Measurements from ENCODE around the gene IL17RE. TPM values are rescaled to one million over a fixed set of nuclear protein-coding genes. Genes with fewer than 3 reads are reported as not detected.

IL17RE gene
- total RNA-seq, 4 donors from 2014 or later = 11.6 to 160 (median 109) TPM

GRCh38 chr3:9951598-9951961, 48.9 kb downstream of the IL17RE start:
- Histone ChIP-seq H3K36me3 (no peaks in the 10 kb centered on the region), H3K27me3 (no peaks in the 10 kb centered on the region), H3K27ac (no peak overlapping the region), H3K4me3 (peak overlapping the region; percentile 47 to 63 (median 52)), H3K9me3 (no peaks in the 10 kb centered on the region), H3K4me1 (peaks cover 0 to 20% (median 5%) of the 10 kb centered on the region in 4 donors)
- no peak for TF ChIP-seq CTCF (IDR thresholded peaks at IDR 0.05)
- no peak for TF ChIP-seq POLR2A (IDR thresholded peaks at IDR 0.05)
- no peak for DNase-seq

- peak within 1 kb of the TSS; percentile 47 to 63 (median 52) for H3K4me3 ChIP-seq
- no peaks in the 10 kb centered on the region for H3K9me3 ChIP-seq
- H3K27ac ChIP-seq = peak within 1 kb of the TSS in 1 of 4 donors; percentile 33
- H3K36me3 ChIP-seq = no peaks in the 10 kb centered on the region
- no peaks in the 10 kb centered on the region for H3K27me3 ChIP-seq
- TF ChIP-seq CTCF (IDR thresholded peaks at IDR 0.05) (no peak), POLR2A (IDR thresholded peaks at IDR 0.05) (no peak)
- DNase-seq = peak in 2 of 3 donors; percentile 35 to 60
- H3K4me1 ChIP-seq = peaks cover 0 to 20% (median 5%) of the 10 kb centered on the region in 4 donors
These were observed 49.5 kb downstream of the IL17RE start, which contains the start of gene PRRT3 for GRCh38 chr3:9951962-9952805. Gene PRRT3 (minus strand): TSS chr3:9952408. CDS start chr3:9950115, 2,293 bp downstream.

- Histone ChIP-seq H3K4me1 (peaks cover 0 to 12% (median 5%) of the 10 kb centered on the region in 4 donors), H3K27ac (no peak overlapping the region), H3K36me3 (no peaks in the 10 kb centered on the region), H3K27me3 (no peaks in the 10 kb centered on the region), H3K4me3 (no peak overlapping the region), H3K9me3 (no peaks in the 10 kb centered on the region)
- TF ChIP-seq POLR2A (IDR thresholded peaks at IDR 0.05) = no peak
- no peak for TF ChIP-seq CTCF (IDR thresholded peaks at IDR 0.05)
- DNase-seq = no peak
These were observed 52.4 kb downstream of the IL17RE start for GRCh38 chr3:9955067-9955502.

GRCh38 chr3:9955611-9956352, 53.1 kb downstream of the IL17RE start:
- peaks cover 0 to 12% (median 5%) of the 10 kb centered on the region in 4 donors for H3K4me1 ChIP-seq
- no peak for DNase-seq
- no peaks in the 10 kb centered on the region for H3K9me3 ChIP-seq
- H3K4me3 ChIP-seq = no peak overlapping the region
- TF ChIP-seq CTCF (IDR thresholded peaks at IDR 0.05) (no peak), POLR2A (IDR thresholded peaks at IDR 0.05) (no peak)
- H3K27me3 ChIP-seq = no peaks in the 10 kb centered on the region
- H3K36me3 ChIP-seq = no peaks in the 10 kb centered on the region
- no peak overlapping the region for H3K27ac ChIP-seq

GRCh38 chr3:9957214-9957613, 54.6 kb downstream of the IL17RE start:
- Histone ChIP-seq H3K27ac (no peak overlapping the region), H3K27me3 (no peaks in the 10 kb centered on the region), H3K4me3 (no peak overlapping the region), H3K4me1 (peaks cover 0 to 3% (median 0%) of the 10 kb centered on the region in 4 donors), H3K9me3 (no peaks in the 10 kb centered on the region), H3K36me3 (peaks cover 0 to under 1% (median 0%) of the 10 kb centered on the region in 3 donors)
- no peak for DNase-seq
- no peak for TF ChIP-seq CTCF (IDR thresholded peaks at IDR 0.05)
- no peak for TF ChIP-seq POLR2A (IDR thresholded peaks at IDR 0.05)
